Astrocyte of the cerebellum (primary cell): ENCODE results near the gene ORC4.
A peak's percentile ranks its signal among the peaks of the same experiment; 100 is the strongest.

ENCODE experiments used
- DNase-seq: peaks from one replicate; pipeline ENCODE4 v3.0.0-alpha.2; 2011; ENCODE audit warnings: low read depth
- H3K4me3 ChIP-seq: 2 replicates; pipeline ENCODE4 v1.5.1; 2011; ENCODE audit warnings: mild to moderate bottlenecking, low read depth, low read length, moderate library complexity
- in situ Hi-C: cut with HindIII; loops from 2 replicates; pipeline ENCODE4 v1.10.0; 2017; ENCODE audit warnings: low sequenced_read_pairs
- TF ChIP-seq, protein P1 (sequence below): IDR thresholded peaks from 2 replicates; pipeline ENCODE4 v1.5.1; 2012; ENCODE audit warnings: low read length, low read depth, moderate library complexity, mild to moderate bottlenecking; ENCODE audit errors: missing control alignments

The ORC4 gene

GRCh38 chr2:148020111-148021058, at the start of gene ORC4:
Gene ORC4, minus strand, starts transcription at chr2:148020737. Its CDS starts 44,779 bp downstream, at chr2:147975958.
- TF ChIP-seq, protein P1, sequence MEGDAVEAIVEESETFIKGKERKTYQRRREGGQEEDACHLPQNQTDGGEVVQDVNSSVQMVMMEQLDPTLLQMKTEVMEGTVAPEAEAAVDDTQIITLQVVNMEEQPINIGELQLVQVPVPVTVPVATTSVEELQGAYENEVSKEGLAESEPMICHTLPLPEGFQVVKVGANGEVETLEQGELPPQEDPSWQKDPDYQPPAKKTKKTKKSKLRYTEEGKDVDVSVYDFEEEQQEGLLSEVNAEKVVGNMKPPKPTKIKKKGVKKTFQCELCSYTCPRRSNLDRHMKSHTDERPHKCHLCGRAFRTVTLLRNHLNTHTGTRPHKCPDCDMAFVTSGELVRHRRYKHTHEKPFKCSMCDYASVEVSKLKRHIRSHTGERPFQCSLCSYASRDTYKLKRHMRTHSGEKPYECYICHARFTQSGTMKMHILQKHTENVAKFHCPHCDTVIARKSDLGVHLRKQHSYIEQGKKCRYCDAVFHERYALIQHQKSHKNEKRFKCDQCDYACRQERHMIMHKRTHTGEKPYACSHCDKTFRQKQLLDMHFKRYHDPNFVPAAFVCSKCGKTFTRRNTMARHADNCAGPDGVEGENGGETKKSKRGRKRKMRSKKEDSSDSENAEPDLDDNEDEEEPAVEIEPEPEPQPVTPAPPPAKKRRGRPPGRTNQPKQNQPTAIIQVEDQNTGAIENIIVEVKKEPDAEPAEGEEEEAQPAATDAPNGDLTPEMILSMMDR, result peak; percentile 66
- peak; percentile 99 for DNase-seq
- H3K4me3 ChIP-seq, result peak within 1 kb of the TSS; percentile 92
- in situ Hi-C loops, result no loop called here

DNA sequence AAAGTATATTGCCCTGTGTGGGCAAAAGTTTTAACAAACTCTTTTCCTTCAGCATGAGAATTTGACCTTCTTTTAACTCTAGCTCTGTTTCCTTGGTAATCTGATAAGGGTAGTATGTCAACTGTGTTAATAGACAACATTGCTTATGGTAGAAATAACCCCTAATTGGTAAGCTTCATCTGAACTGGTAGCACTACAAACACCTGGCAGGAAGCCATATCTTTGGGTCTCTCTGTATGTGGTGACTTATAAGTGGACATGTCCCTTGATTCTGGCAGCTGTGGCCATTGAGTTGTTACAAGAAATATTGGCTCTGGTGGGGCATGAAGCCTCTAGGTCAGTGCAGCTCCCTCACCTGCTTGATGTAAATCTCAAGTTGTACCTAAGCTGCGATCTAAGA, 47.3 kb upstream of the ORC4 start:
- in situ Hi-C loops, result no loop called here
- DNase-seq, result no peak
- no peak overlapping the region for H3K4me3 ChIP-seq
- TF ChIP-seq, protein P1, result no peak

DNA sequence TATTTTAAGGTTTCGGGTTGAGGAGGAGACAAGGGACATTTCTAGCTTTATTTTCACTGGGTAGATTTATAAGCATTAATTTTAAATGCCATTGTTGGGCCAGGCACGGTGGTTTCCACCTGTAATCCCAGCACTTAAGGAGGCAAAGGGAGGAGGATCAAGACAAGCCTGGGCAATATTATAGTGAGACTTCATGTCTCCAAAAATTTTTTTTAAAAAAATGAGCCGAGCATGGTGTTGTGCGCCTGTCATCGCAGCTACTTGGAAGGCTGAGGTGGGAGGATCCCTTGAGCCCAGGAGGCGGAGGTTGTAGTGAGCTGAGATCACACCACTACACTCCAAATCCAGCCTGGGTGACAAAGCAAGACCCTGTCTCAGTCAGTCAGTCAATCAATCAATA, 45.4 kb upstream of the ORC4 start:
- DNase-seq, result no peak
- in situ Hi-C loops, result no loop called here
- H3K4me3 ChIP-seq, result no peak overlapping the region
- TF ChIP-seq, protein P1, result no peak

DNA sequence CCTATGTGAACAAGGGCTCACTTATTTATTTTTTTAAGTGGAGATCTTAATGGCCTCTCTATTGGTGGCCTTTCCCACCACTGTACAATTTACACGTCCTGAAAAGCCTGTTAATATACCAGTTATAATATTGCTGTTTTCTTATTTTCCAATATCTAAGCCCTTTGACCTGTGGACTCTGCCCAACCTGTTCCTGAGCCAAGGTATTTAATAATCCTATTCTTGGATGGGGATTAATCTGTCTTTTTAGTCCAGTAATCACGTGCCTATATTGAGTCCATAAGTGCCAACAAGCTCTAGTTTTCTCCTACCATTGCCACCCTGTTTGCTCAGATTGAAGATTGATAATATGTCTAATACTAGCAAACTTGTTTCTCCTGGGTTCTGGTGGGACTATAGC, 43.1 kb upstream of the ORC4 start:
- no peak overlapping the region for H3K4me3 ChIP-seq
- DNase-seq, result no peak
- TF ChIP-seq, protein P1, result no peak
- in situ Hi-C loops, result no loop called here

GRCh38 chr2:148058641-148059040, 38.1 kb upstream of the ORC4 start:
- H3K4me3 ChIP-seq, result no peak overlapping the region
- TF ChIP-seq, protein P1, result no peak
- peak; percentile 9 for DNase-seq
- in situ Hi-C loops, result no loop called here

GRCh38 chr2:148052687-148053086, 32.1 kb upstream of the ORC4 start:
- no peak for DNase-seq
- in situ Hi-C loops, result no loop called here
- TF ChIP-seq, protein P1, result no peak
- H3K4me3 ChIP-seq, result no peak overlapping the region
